Hindlimb muscle (tissue), 1 donor: ENCODE results near the gene CLTC. TPM values are rescaled to one million over a fixed set of nuclear protein-coding genes. Genes with fewer than 3 reads are reported as not detected.

Source experiments
- DNase-seq: peaks from one replicate; pipeline ENCODE4 v3.0.0-alpha.2; 2013
- polyA plus RNA-seq: library from polyadenylated mRNA; unstranded; fragments of 120-200 nt; gene quantifications from one replicate; pipeline ENCODE4 v1.2.1, GENCODE V29; 2013; ENCODE audit not compliant: insufficient read length

Gene CLTC
- polyA plus RNA-seq, 1 donor, result 121 TPM

DNA sequence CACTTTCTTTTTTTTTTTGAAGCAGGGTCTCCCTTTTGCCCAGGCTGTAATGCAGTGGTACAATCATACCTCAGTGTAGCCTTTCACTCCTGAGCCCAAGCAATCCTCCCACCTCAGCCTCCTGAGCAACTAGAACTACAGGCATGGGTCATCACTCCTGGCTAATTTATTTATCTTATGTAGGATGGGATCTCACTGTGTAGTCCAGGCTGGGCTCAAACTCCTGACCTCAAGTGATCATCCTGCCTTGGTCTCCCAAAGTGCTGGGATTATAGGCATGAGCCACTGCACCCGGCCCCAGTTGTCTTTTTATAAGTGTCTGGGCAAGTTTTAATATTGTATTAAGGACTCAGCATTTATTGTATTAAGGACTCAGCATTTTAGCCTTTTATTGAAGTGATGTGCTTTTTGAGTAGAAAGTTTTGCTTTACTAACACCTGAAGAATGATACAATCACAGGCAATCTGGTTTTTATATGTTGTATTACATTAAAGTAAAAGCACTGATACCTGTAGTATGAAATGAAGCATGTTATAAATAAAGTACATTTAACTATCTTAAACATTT, 110.7 kb downstream of the CLTC start:
- DNase-seq, result no peak

DNA sequence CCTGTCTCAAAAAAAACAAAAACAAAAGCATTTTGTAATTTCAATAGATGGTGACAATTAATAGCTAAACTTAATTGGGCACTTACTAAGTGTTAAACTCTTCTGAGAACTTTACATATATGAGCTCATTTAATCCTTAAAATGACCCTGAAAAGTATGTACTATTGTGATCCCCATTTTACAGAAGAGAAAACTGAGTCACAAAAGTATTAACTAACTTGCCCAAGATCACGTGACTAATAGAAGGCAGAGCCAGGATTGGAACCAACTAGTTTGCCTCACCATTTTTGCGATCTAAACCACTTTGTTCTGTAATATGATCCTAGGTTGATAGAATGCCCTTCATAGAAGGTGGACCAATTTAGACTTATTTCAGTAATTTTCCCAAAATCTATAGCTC, 114.0 kb downstream of the CLTC start:
- no peak for DNase-seq

DNA sequence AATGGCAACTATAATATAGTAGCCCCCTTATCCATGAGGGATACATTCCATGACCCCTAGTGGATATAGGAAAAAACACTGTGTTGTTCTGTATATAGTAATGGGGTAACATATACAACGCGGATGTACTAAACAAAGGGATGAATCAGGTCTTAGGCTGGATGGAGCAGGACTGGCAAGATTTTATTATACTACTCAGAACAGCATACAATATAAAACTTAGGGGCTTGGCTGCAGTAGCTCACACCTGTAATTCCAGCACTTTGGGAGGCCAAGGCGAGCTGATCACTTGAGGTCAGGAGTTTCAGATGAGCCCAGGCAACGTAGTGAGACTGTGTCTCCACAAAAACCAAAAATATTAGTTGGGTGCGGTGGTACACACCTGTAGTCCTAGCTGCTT, 114.5 kb downstream of the CLTC start:
- DNase-seq, result no peak

DNA sequence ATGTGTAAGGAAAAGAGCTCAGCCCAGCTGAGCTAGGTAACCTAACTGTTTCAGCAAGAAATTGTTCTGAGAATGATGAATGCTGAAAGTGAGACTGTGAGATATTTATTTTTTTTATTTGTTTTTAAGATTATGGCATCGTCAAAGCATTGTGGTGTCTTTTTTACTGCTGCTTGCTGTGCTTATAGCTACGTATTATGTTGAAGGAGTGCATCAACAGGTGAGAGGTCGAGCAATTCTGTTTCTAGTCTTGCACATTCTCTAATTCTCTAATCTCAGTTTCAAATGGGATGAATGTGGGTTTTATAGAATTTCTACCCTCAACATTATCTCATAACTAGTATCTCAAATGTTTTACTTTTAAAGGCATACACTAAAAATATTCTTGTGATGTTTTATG, 117.6 kb downstream of the CLTC start:
- no peak for DNase-seq

- no peak for DNase-seq
These were observed 124.1 kb downstream of the CLTC start for GRCh38 chr17:59743842-59744241.

DNA sequence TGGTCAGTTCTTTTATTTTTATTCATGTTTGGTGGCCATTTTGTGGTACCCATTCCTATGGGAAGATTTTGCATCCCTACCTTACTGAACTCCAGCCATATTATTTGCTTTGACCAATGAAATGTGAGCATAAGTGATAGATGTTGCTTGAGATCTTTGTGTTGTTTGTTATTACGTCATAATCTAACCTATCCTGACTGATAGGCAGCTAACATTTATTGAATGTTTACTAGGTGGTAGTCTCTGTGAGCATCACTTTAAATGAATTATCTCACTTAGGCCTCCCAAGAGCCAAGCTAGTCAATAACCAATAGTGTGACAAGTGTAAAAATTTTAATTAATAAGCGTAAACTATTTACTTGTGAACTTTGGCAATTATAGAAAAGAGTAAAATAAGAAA, 125.3 kb downstream of the CLTC start:
- DNase-seq, result no peak

Other genes with a start within 250 kb of the CLTC start
- 30.4 TPM for gene DHX40, start 54.3 kb upstream of the CLTC start, polyA plus RNA-seq
- 15.0 TPM for gene PTRH2, start 87.5 kb downstream of the CLTC start, polyA plus RNA-seq
- gene VMP1, start 87.8 kb downstream of the CLTC start, polyA plus RNA-seq, result 53.8 TPM